Stimulated activated memory B cell treated with anti-CD40 and anti-IgM and Interleukin-4, amounts not matched to agents 10 μg/mL and 1 μg/mL and 100 μg/mL, for 72 hours (primary cell): ENCODE data around the gene NEMF.
"Not testable (repeated sequence)": the region's sequence is repeated elsewhere in the genome, so short reads cannot be mapped to it uniquely, and the experiment has no call there.

Experiments used
- ATAC-seq: fragments of 150-1000 bp; cut with Tn5 transposase; 2 replicates; pipeline ENCODE4 v1.10.0; 2021
- H3K27ac Mint-ChIP-seq: one replicate; pipeline ENCODE4 v1.8.0; 2022; ENCODE audit warnings: mild to moderate bottlenecking, mixed read lengths
- H3K27me3 Mint-ChIP-seq: one replicate; pipeline ENCODE4 v1.8.0; 2022; ENCODE audit warnings: mixed read lengths
- H3K36me3 Mint-ChIP-seq: one replicate; pipeline ENCODE4 v1.8.0; 2022; ENCODE audit warnings: mixed read lengths
- H3K4me1 Mint-ChIP-seq: one replicate; pipeline ENCODE4 v1.8.0; 2022; ENCODE audit warnings: mixed read lengths
- H3K4me3 Mint-ChIP-seq: one replicate; pipeline ENCODE4 v1.8.0; 2022; ENCODE audit warnings: mild to moderate bottlenecking, moderate library complexity, mixed read lengths
- H3K9me3 Mint-ChIP-seq: one replicate; pipeline ENCODE4 v1.8.0; 2022; ENCODE audit warnings: mixed read lengths

The NEMF gene, protein sequence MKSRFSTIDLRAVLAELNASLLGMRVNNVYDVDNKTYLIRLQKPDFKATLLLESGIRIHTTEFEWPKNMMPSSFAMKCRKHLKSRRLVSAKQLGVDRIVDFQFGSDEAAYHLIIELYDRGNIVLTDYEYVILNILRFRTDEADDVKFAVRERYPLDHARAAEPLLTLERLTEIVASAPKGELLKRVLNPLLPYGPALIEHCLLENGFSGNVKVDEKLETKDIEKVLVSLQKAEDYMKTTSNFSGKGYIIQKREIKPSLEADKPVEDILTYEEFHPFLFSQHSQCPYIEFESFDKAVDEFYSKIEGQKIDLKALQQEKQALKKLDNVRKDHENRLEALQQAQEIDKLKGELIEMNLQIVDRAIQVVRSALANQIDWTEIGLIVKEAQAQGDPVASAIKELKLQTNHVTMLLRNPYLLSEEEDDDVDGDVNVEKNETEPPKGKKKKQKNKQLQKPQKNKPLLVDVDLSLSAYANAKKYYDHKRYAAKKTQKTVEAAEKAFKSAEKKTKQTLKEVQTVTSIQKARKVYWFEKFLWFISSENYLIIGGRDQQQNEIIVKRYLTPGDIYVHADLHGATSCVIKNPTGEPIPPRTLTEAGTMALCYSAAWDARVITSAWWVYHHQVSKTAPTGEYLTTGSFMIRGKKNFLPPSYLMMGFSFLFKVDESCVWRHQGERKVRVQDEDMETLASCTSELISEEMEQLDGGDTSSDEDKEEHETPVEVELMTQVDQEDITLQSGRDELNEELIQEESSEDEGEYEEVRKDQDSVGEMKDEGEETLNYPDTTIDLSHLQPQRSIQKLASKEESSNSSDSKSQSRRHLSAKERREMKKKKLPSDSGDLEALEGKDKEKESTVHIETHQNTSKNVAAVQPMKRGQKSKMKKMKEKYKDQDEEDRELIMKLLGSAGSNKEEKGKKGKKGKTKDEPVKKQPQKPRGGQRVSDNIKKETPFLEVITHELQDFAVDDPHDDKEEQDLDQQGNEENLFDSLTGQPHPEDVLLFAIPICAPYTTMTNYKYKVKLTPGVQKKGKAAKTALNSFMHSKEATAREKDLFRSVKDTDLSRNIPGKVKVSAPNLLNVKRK

DNA sequence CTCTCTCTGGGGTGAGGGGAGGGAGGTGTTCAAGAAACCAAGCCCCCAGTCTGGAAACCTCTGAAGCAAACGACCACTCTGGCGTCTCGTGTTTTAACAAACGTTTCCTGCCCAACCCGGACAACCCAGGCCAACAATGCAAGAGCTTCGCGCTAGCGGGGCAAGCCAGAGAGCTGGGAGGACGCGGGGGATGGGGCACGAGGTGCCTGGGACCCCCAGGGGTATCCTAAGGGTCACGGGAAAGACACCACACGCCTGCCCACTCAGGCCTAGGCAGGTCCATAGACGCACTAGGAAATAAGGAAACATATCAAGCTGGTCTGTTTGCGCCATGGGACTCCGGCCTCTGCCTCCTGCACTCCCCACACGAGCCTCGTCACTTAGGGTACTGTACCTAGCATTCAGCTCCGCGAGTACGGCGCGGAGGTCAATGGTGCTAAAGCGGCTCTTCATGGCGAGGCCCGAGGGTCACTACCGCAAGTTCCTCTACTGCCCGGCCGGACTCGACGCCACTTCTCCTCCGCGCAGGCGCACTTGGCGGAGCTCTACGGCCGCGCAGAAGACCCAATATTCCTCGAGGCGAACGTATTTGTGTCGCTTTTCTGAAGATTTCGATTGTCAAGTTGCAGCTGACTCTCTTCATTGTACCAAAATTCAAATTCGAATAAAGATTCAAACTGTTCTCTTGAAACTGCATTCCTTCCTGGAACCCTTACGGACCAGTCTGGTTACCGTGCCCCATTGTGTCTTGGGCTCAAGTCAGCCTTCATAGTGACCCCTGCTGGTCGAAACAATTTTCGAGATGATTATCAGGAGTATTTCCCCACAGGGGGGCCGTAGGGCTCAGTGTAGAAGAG is at the start of gene NEMF:
NEMF (minus strand) TSS at position 488 of the 857 bp plus-strand sequence; CDS start at position 453, 35 bp downstream.
- peaks cover 11% of the 10 kb centered on the region for H3K36me3 Mint-ChIP-seq
- peak; percentile 92 for ATAC-seq
- H3K27ac Mint-ChIP-seq = peak within 1 kb of the TSS; percentile 95
- no peaks in the 10 kb centered on the region for H3K27me3 Mint-ChIP-seq
- peak within 1 kb of the TSS; percentile 96 for H3K4me3 Mint-ChIP-seq
- H3K4me1 Mint-ChIP-seq = peaks cover 44% of the 10 kb centered on the region
- no peaks in the 10 kb centered on the region for H3K9me3 Mint-ChIP-seq

DNA sequence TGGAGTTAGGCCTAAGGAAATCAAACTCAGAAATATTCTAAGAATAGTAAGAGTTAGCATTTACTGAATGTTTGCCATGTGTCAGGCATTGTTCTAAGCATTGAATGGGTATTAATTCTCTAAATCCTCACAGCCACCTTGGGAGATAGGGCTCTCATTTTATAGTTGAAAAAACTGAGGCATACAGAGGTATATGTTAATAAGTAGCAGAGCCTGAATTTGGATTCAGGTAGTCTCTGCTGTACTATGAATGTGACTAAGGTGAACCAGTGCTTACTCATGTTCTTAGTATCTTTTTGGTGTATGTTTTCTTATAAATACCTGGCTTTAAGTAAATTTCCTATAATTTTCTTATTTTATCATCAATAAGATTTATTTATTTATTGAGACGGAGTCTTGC is 48.4 kb upstream of the NEMF start:
- Mint-ChIP-seq H3K27ac (no peak overlapping the region), H3K36me3 (peaks cover 33% of the 10 kb centered on the region), H3K9me3 (peaks cover 2% of the 10 kb centered on the region), H3K4me3 (no peak overlapping the region), H3K27me3 (no peaks in the 10 kb centered on the region), H3K4me1 (peaks cover 52% of the 10 kb centered on the region)
- no peak for ATAC-seq

DNA sequence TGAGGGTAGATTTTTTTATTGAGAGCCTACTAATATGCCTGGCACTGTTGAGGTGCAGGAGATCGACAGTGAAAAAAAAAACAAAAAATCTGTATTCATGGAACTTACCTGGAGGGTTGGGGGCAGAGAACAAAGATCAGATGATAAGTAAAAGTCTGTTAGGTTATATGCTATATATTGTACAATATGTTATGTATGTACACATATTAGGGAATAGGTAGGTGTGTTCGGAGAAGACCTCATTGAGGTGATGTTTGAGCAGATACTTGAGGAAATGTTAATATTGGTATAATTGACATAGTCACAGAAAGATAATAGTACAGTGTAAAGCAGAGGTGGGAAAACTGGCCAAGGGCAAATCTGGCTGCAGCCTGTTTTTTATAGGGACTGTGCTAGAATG is 45.9 kb upstream of the NEMF start:
- H3K27me3 Mint-ChIP-seq = no peaks in the 10 kb centered on the region
- ATAC-seq = no peak
- H3K36me3 Mint-ChIP-seq = peaks cover 58% of the 10 kb centered on the region
- peak overlapping the region; percentile 97 for H3K27ac Mint-ChIP-seq
- peaks cover 2% of the 10 kb centered on the region for H3K9me3 Mint-ChIP-seq
- H3K4me1 Mint-ChIP-seq = peaks cover 60% of the 10 kb centered on the region
- H3K4me3 Mint-ChIP-seq = peak overlapping the region; percentile 81

DNA sequence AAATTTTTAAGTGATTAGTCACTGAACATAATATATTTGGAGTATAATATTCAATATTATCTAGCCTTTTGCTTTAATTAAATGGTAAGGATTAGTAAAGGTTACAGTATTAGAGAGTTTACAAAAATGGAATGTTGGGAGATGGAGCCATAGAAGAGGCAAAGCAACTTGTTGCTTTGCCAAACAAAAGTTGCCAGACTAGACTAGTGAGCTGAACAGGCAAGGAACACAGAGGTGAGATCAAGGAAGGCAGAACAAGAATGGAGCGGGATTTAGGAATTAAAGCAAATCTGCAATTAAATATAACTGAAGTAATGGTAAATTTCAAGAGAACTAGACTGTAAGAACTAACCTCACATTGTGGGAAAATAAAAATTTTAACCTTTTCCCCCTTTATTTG is 45.4 kb upstream of the NEMF start:
- peaks cover 60% of the 10 kb centered on the region for H3K4me1 Mint-ChIP-seq
- peak overlapping the region; percentile 81 for H3K4me3 Mint-ChIP-seq
- H3K27me3 Mint-ChIP-seq = no peaks in the 10 kb centered on the region
- peaks cover 63% of the 10 kb centered on the region for H3K36me3 Mint-ChIP-seq
- H3K9me3 Mint-ChIP-seq = peaks cover 2% of the 10 kb centered on the region
- ATAC-seq = no peak
- peak overlapping the region; percentile 97 for H3K27ac Mint-ChIP-seq

DNA sequence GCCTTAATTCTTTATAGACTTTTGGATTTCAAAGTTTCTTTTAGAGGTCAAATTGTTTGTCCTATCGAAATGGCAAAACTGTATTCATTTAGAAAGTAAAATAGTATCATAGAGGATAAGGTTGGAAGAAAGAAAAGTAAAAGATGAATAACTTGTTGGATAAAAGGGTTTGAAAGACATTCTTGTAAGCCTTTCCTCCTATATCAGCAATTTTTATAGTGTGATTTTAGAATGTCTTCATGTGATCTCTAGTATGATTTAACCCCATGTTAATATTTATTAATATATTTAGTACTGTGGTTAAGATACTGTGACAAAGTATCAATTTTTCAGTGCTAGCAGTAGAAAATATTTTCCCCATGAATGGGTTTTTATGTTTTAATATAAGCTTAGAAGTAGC is 44.8 kb upstream of the NEMF start:
- Mint-ChIP-seq H3K4me1 (peaks cover 59% of the 10 kb centered on the region), H3K9me3 (peaks cover 2% of the 10 kb centered on the region), H3K36me3 (peaks cover 65% of the 10 kb centered on the region), H3K4me3 (peak overlapping the region; percentile 94), H3K27ac (peak overlapping the region; percentile 97), H3K27me3 (no peaks in the 10 kb centered on the region)
- ATAC-seq = no peak

DNA sequence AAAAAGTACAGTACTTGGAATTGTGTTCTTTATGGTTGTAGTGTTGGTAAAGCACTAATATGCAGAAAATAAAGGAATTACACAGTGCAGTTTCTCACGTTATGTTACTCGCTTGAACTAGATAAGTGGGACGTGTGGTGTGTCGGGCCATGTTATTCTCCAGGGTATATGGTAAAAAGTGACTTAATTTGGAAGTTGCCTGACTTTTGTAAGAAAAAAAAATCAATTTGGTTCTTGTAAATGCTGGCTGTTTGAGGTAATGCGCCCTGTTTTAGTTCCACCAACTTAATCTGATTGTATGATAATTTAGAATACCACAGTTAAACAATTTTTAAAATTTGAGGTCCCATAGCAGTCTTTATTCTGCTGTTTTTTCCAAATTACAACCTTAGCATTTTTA is 44.4 kb upstream of the NEMF start:
- peak overlapping the region; percentile 97 for H3K27ac Mint-ChIP-seq
- H3K27me3 Mint-ChIP-seq = no peaks in the 10 kb centered on the region
- H3K4me3 Mint-ChIP-seq = peak overlapping the region; percentile 94
- no peaks in the 10 kb centered on the region for H3K9me3 Mint-ChIP-seq
- no peak for ATAC-seq
- H3K36me3 Mint-ChIP-seq = peaks cover 65% of the 10 kb centered on the region
- peaks cover 54% of the 10 kb centered on the region for H3K4me1 Mint-ChIP-seq

DNA sequence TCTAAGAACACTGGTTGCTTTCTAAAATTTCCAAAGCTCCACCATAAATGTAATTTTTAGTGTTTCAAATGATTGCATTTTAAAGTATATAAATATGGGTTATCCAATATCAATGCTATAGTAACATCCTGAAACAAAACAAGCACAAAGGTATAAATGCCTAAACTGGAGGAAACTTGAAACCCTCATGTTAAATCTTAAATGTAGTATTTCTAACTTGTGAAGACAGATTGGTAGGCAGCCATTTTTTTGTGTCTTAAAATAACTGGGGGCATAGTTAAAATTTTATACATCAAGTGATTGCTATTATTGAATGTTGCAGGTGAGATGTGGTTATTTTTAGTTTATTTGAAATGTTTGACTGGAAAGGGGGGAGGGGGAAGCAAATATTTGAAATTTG is 43.7 kb upstream of the NEMF start:
- Mint-ChIP-seq H3K4me3 (peak overlapping the region; percentile 94), H3K4me1 (peaks cover 59% of the 10 kb centered on the region), H3K36me3 (peaks cover 64% of the 10 kb centered on the region), H3K27ac (peak overlapping the region; percentile 97)
- H3K9me3 Mint-ChIP-seq, ATAC-seq, H3K27me3 Mint-ChIP-seq: not testable (repeated sequence)

DNA sequence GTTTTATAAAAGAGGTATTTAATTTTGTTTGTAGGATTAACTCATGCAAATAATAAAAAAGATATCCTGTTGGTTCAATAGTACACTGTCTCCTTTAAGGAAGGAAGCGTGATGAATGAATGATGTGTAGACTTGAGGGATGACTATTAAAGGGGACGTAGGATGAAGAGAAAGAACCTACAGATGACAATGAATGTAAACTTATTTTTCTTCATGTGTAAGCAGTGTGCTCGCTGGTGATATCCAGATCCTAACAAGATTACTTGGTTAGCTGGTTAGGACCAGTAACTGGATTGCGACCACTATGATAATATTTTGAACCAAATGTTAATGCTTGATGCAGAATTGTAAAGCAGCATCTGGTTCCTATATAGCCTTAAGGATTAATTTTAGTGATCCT is 42.9 kb upstream of the NEMF start:
- Mint-ChIP-seq H3K27me3 (no peaks in the 10 kb centered on the region), H3K4me1 (peaks cover 59% of the 10 kb centered on the region), H3K27ac (peak overlapping the region; percentile 97), H3K9me3 (no peaks in the 10 kb centered on the region), H3K4me3 (peak overlapping the region; percentile 94), H3K36me3 (peaks cover 64% of the 10 kb centered on the region)
- no peak for ATAC-seq

DNA sequence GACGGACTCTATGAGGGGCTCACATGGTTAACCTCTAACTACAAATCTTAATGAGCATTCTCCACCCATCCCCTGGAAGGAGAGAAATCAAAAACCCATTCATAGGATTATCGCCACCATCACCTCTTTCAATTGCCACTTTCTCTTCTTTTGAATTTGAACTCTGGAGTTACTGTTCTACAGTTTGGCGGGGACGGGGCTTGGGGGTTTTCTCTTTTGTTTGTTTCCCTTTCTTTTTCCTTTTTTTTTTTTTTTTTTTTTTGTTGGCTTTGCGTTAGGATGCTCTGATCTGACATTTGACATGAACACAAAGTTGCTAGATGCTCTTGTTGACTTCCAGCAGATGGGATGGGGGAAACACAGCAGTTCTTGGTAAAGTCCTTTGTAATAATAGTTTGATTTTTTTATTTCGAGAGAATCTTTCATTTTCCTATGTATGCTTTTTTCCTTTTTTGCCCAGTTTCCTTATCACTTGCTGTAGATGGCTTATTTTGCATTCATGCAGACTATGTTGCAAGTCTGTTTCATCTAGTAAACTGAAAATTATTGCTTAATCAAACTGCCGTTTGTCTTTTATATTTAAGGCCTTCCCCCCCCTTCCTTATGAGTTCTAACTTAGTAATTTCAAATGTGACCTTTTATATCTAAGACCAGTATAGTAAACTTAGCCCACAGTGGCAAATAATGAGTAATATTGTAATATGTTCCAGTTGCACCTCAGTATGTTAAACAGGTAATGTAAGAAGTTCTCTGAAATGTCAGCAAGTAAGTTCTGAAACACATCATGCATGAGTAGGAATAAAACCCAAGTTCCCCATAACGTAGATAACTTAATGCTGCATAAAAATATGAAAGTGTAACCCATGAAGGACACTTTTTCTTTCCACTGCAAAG is 41.9 kb upstream of the NEMF start:
- peaks cover 64% of the 10 kb centered on the region for H3K36me3 Mint-ChIP-seq

DNA sequence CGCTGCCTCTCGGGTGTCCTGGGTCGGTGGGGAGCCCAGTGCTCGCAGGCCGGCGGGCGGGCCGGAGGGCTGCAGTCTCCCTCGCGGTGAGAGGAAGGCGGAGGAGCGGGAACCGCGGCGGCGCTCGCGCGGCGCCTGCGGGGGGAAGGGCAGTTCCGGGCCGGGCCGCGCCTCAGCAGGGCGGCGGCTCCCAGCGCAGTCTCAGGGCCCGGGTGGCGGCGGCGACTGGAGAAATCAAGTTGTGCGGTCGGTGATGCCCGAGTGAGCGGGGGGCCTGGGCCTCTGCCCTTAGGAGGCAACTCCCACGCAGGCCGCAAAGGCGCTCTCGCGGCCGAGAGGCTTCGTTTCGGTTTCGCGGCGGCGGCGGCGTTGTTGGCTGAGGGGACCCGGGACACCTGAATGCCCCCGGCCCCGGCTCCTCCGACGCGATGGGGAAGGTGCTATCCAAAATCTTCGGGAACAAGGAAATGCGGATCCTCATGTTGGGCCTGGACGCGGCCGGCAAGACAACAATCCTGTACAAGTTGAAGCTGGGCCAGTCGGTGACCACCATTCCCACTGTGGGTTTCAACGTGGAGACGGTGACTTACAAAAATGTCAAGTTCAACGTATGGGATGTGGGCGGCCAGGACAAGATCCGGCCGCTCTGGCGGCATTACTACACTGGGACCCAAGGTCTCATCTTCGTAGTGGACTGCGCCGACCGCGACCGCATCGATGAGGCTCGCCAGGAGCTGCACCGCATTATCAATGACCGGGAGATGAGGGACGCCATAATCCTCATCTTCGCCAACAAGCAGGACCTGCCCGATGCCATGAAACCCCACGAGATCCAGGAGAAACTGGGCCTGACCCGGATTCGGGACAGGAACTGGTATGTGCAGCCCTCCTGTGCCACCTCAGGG is 41.0 kb upstream of the NEMF start:
- peaks cover 61% of the 10 kb centered on the region for H3K36me3 Mint-ChIP-seq

More for the DNA sequence above, 41.9 kb upstream of the NEMF start:
- H3K27ac Mint-ChIP-seq = peak overlapping the region; percentile 97
- H3K27me3 Mint-ChIP-seq, H3K9me3 Mint-ChIP-seq: not testable (repeated sequence)
- peak; percentile 4 for ATAC-seq
- peaks cover 56% of the 10 kb centered on the region for H3K4me1 Mint-ChIP-seq
- H3K4me3 Mint-ChIP-seq = peak overlapping the region; percentile 94

DNA sequence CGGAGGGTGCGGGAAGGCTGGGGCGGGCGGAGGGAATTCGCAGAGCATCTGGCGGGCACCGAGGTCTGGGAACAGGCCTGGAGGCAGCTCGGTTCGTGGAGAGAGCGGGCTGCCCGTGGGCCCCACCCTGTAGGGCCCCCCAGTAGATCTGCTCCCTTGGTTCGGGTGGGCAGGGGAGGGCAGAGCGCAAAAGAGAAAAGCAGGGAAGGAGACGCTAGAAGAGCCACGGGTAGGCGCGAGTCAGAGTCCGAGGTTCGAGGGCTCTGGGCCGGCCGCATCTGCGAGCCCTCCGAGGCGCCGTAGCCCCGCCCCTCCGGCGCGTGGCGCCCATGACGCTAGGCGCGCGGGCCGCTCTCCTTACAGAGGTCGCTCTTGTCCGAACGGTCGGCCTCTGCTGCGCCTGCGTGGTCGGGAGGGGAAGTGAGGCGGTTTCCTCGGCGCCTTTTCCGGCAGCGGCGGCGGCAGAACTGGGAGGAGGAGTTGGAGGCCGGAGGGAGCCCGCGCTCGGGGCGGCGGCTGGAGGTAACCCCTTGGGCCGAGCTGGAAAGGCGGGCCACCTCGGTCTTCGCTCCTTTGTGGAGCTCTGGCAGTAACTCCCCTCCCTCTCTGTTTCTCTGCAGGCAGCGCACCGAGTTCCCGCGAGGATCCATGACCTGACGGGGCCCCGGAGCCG is 40.2 kb upstream of the NEMF start, which contains the start of gene ARF6:
ARF6 (plus strand) TSS at position 447 of the 673 bp plus-strand sequence. CDS start 655 bp downstream, outside the sequence.
- Mint-ChIP-seq H3K36me3 (peaks cover 54% of the 10 kb centered on the region), H3K4me3 (peak within 1 kb of the TSS; percentile 94), H3K27me3 (no peaks in the 10 kb centered on the region), H3K4me1 (peaks cover 39% of the 10 kb centered on the region), H3K9me3 (no peaks in the 10 kb centered on the region), H3K27ac (peak within 1 kb of the TSS; percentile 97)
- ATAC-seq = peak; percentile 96

More for the DNA sequence above, 41.0 kb upstream of the NEMF start:
- H3K4me3 Mint-ChIP-seq = peak overlapping the region; percentile 94
- H3K4me1 Mint-ChIP-seq = peaks cover 47% of the 10 kb centered on the region
- H3K9me3 Mint-ChIP-seq = no peaks in the 10 kb centered on the region
- H3K27ac Mint-ChIP-seq = peak overlapping the region; percentile 97
- ATAC-seq = peak; percentile 79
- no peaks in the 10 kb centered on the region for H3K27me3 Mint-ChIP-seq

DNA sequence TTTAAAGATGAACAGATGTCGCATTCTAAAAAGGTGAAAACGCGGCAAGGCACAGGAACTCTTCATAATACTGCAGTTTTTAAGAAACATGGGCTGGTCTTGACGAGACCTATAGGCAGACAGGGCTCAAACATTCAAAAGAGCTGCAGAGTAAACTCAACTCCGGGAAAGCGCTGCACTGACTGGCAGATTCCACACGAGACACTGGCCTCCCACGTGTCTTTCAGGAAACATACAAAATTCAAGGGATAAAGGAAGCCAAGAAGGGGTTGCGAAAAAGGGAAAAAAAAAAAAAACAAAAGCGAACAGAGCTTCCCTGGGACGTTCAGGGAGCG is 39.7 kb upstream of the NEMF start:
- peaks cover 34% of the 10 kb centered on the region for H3K4me1 Mint-ChIP-seq
- ATAC-seq = peak; percentile 69
- H3K27ac Mint-ChIP-seq = peak overlapping the region; percentile 97
- H3K27me3 Mint-ChIP-seq = no peaks in the 10 kb centered on the region
- H3K9me3 Mint-ChIP-seq = no peaks in the 10 kb centered on the region
- peaks cover 51% of the 10 kb centered on the region for H3K36me3 Mint-ChIP-seq
- H3K4me3 Mint-ChIP-seq = peak overlapping the region; percentile 94
